Brain microvascular endothelial cell (primary cell): ENCODE measurements around the gene HIVEP3.
A peak's percentile ranks its signal among the peaks of the same experiment; 100 is the strongest.

Experiments
- DNase-seq: peaks from one replicate; pipeline ENCODE4 v3.0.0-alpha.2; 2020
- H3K27ac ChIP-seq: fragments of 250-450 bp; sonication (Bioruptor Pico); 2 replicates; pipeline ENCODE4 v1.5.1; 2020; ENCODE audit warnings: mild to moderate bottlenecking, moderate library complexity
- H3K27me3 ChIP-seq: fragments of 250-450 bp; sonication (Bioruptor Pico); replicated peaks from 2 replicates; pipeline ENCODE4 v1.5.1; 2020; ENCODE audit warnings: mild to moderate bottlenecking
- H3K36me3 ChIP-seq: fragments of 250-450 bp; sonication (Bioruptor Pico); replicated peaks from 2 replicates; pipeline ENCODE4 v1.5.1; 2020; ENCODE audit warnings: mild to moderate bottlenecking
- H3K4me3 ChIP-seq: 2 replicates; pipeline ENCODE4 v1.5.1; 2011; ENCODE audit warnings: low read depth, mild to moderate bottlenecking, control low read depth, low read length, moderate library complexity
- in situ Hi-C: cut with HindIII; loops from 2 replicates; pipeline ENCODE4 v1.10.0; 2017; ENCODE audit warnings: low sequenced_read_pairs, low pct_ligation_motif_present
- TF ChIP-seq, protein P1 (sequence below): IDR thresholded peaks from 2 replicates; pipeline ENCODE4 v1.5.1; 2011; ENCODE audit warnings: low read depth, mild to moderate bottlenecking, moderate library complexity, low read length, control low read depth, inconsistent platforms; ENCODE audit errors: missing control alignments

Gene HIVEP3

DNA sequence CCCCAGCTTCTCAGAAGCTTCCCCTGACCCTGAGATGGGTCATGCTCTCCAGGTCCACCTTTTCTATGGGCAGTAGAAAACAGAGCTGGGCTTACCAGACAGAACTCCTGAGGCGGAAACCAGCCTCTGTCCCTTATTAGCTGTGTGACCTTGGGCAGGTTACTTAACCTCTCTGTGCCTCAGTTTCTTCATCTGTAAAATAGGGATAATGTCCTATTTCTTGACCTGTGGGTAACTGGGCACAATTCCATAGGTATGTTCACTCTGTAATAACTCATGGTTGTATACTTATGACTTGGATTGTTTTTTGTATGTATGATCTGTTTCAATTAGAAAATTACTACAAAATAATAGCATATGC lies 377.1 kb downstream of the HIVEP3 start:
- TF ChIP-seq, protein P1, sequence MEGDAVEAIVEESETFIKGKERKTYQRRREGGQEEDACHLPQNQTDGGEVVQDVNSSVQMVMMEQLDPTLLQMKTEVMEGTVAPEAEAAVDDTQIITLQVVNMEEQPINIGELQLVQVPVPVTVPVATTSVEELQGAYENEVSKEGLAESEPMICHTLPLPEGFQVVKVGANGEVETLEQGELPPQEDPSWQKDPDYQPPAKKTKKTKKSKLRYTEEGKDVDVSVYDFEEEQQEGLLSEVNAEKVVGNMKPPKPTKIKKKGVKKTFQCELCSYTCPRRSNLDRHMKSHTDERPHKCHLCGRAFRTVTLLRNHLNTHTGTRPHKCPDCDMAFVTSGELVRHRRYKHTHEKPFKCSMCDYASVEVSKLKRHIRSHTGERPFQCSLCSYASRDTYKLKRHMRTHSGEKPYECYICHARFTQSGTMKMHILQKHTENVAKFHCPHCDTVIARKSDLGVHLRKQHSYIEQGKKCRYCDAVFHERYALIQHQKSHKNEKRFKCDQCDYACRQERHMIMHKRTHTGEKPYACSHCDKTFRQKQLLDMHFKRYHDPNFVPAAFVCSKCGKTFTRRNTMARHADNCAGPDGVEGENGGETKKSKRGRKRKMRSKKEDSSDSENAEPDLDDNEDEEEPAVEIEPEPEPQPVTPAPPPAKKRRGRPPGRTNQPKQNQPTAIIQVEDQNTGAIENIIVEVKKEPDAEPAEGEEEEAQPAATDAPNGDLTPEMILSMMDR = no peak
- DNase-seq = no peak
- Histone ChIP-seq H3K4me3 (no peak overlapping the region), H3K36me3 (no peaks in the 10 kb centered on the region), H3K27ac (no peak overlapping the region), H3K27me3 (no peaks in the 10 kb centered on the region)
- in situ Hi-C loops = no loop called here

- in situ Hi-C loops = no loop called here
- Histone ChIP-seq H3K27me3 (no peaks in the 10 kb centered on the region), H3K4me3 (no peak overlapping the region), H3K36me3 (no peaks in the 10 kb centered on the region), H3K27ac (no peak overlapping the region)
- TF ChIP-seq, protein P1 = no peak
- peak; percentile 14 for DNase-seq
These were observed 377.7 kb downstream of the HIVEP3 start for GRCh38 chr1:41540886-41541591.

- TF ChIP-seq, protein P1 = no peak
- Histone ChIP-seq H3K27ac (no peak overlapping the region), H3K36me3 (no peaks in the 10 kb centered on the region), H3K27me3 (no peaks in the 10 kb centered on the region), H3K4me3 (no peak overlapping the region)
- no peak for DNase-seq
- in situ Hi-C loops = no loop called here
These were observed 378.7 kb downstream of the HIVEP3 start for GRCh38 chr1:41539999-41540398.

- TF ChIP-seq, protein P1 = no peak
- Histone ChIP-seq H3K4me3 (no peak overlapping the region), H3K27ac (no peak overlapping the region), H3K36me3 (no peaks in the 10 kb centered on the region), H3K27me3 (no peaks in the 10 kb centered on the region)
- DNase-seq = no peak
- in situ Hi-C loops = no loop called here
These were observed 379.3 kb downstream of the HIVEP3 start for GRCh38 chr1:41539418-41539805.

GRCh38 chr1:41538741-41539417 lies 379.8 kb downstream of the HIVEP3 start:
- Histone ChIP-seq H3K27me3 (no peaks in the 10 kb centered on the region), H3K27ac (no peak overlapping the region), H3K4me3 (no peak overlapping the region), H3K36me3 (no peaks in the 10 kb centered on the region)
- in situ Hi-C loops = no loop called here
- TF ChIP-seq, protein P1 = no peak
- DNase-seq = no peak
